Spleen (tissue), 11 donors: ENCODE measurements around the gene CSNK1D. TPM values are rescaled to one million over a fixed set of nuclear protein-coding genes. Genes with fewer than 3 reads are reported as not detected.

Experiments used
- DNase-seq: peaks from one replicate; pipeline ENCODE4 v3.0.0-alpha.2; 2020
- H3K27ac ChIP-seq, 8 donors: fragments of 200-600 bp; sonication (generic) in 7 of 8; 1 replicate in 4 of 8; 2 replicates in 4 of 8; pipeline versions ENCODE4 v1.5.0 to v1.8.0; 2016 to 2021; ENCODE audit warnings: inconsistent platforms in 4 of 8, mild to moderate bottlenecking in 4 of 8, moderate library complexity in 1 of 8
- H3K27me3 ChIP-seq, 7 donors: fragments of 200-600 bp; sonication (generic) in 6 of 7; replicated peaks in 1 of 7; 1 replicate in 4 of 7; 2 replicates in 3 of 7; pipeline versions ENCODE4 v1.5.0 to v1.8.0; 2016 to 2021; ENCODE audit warnings: inconsistent platforms in 3 of 7, mild to moderate bottlenecking in 1 of 7
- H3K36me3 ChIP-seq, 6 donors: fragments of 200-600 bp; sonication (generic) in 5 of 6; 1 replicate in 4 of 6; 2 replicates in 2 of 6; pipeline versions ENCODE4 v1.5.0 to v1.8.0; 2016 to 2021; ENCODE audit warnings: inconsistent platforms in 2 of 6
- H3K4me1 ChIP-seq, 6 donors: fragments of 200-600 bp; sonication (generic) in 5 of 6; 1 replicate in 3 of 6; 2 replicates in 3 of 6; pipeline versions ENCODE4 v1.5.0 to v1.8.0; 2016 to 2021; ENCODE audit warnings: inconsistent platforms in 3 of 6
- H3K4me3 ChIP-seq, 8 donors: fragments of 200-600 bp; sonication (generic) in 7 of 8; 1 replicate in 4 of 8; 2 replicates in 4 of 8; pipeline versions ENCODE4 v1.5.0 to v1.8.0; 2016 to 2021; ENCODE audit warnings: inconsistent platforms in 4 of 8, mild to moderate bottlenecking in 4 of 8, moderate library complexity in 2 of 8
- H3K9me3 ChIP-seq, 8 donors: fragments of 200-600 bp; sonication (generic) in 7 of 8; 1 replicate in 4 of 8; 2 replicates in 4 of 8; pipeline versions ENCODE4 v1.5.0 to v1.8.0; 2016 to 2021; ENCODE audit warnings: inconsistent platforms in 4 of 8
- POLR2A ChIP-seq, 3 donors: fragments of 450-650 bp; IDR thresholded peaks; one replicate each; pipeline ENCODE4 v1.5.1; 2017; ENCODE audit warnings: antibody characterized with exemption in 3 of 3, mild to moderate bottlenecking in 1 of 3
- POLR2AphosphoS5 ChIP-seq, 3 donors: sonication (generic); formaldehyde crosslinking; IDR thresholded peaks; one replicate each; pipeline ENCODE4 v1.5.1; 2017; ENCODE audit warnings: antibody characterized with exemption in 3 of 3
- WGBS, 5 donors: extraction: QIAGEN DNeasy Blood & Tissue Kit in 3 of 5; methylation state at CpG; one replicate each; pipeline versions ENCODE4 v1.1.5 to v1.1.7; 2013 to 2018; 5-methylcytosine and 5-hydroxymethylcytosine counted together
- intact Hi-C: fragments of 100-400 bp; cut with DNase I; formaldehyde crosslinking; loops from one replicate; pipeline ENCODE4 v1.15.0; 2023; ENCODE audit warnings: low total_unique reads
- polyA plus RNA-seq, 3 donors: library from polyadenylated mRNA; stranded (reverse); fragments of 200-250 nt; gene quantifications; one replicate each; pipeline ENCODE4 v1.2.1, GENCODE V29; 2013
- total RNA-seq, 7 donors: library from RNA; depleted of rRNA in 3 of 7; stranded (reverse); fragments of >200 nt in 3 of 7; fragmentation: NEBNext Ultra II Directional in 4 of 7; extraction: Animal tissue kit (Norgen Biotek cat#: 25700) in 4 of 7; gene quantifications; one replicate each; pipeline versions ENCODE4 v1.1.0 to v1.2.1, GENCODE V29; 2016 to 2021
- TF ChIP-seq, protein P1 (sequence below), 11 experiments: fragments of 200-600 bp in 7 of 11; fragments of 450-650 bp in 4 of 11; sonication (generic) in 4 of 11; IDR thresholded peaks in 8 of 11; conservative IDR thresholded peaks in 3 of 11; 1 replicate in 7 of 11; 2 replicates in 4 of 11; pipeline versions ENCODE4 v1.4.0 to v1.8.0; 2016 to 2021; ENCODE audit warnings: antibody characterized with exemption in 11 of 11, inconsistent platforms in 4 of 11, mild to moderate bottlenecking in 1 of 11
- donor health status: healthy with polysubstance abuse.
- donor health status: DM: no; HTN: no; CAD: no; lungs with moderate emphysema.
- donor health status: DM: no; HTN: no; CAD: no.
- donor health status: Bipolar disorder and iron deficiency.
- donor health status: healthy.
- donor health status: DM: no; HTN: no; CAD: no.
- donor health status: DM: yes; HTN: yes; CAD: no.

Gene CSNK1D
- total and polyA plus RNA-seq, 10 donors = 46.5 to 216 (median 119) TPM

GRCh38 chr17:82301300-82301915 is 27.9 kb upstream of the CSNK1D start:
- peaks cover 23 to 99% (median 77%) of the 10 kb centered on the region in 6 donors for H3K4me1 ChIP-seq
- H3K27ac ChIP-seq = peak overlapping the region in 5 of 8 donors; percentile 38 to 100 (median 96)
- DNase-seq = no peak
- TF ChIP-seq POLR2A (IDR thresholded peaks at IDR 0.05) (no peak), POLR2AphosphoS5 (IDR thresholded peaks at IDR 0.05) (no peak)
- TF ChIP-seq, protein P1, sequence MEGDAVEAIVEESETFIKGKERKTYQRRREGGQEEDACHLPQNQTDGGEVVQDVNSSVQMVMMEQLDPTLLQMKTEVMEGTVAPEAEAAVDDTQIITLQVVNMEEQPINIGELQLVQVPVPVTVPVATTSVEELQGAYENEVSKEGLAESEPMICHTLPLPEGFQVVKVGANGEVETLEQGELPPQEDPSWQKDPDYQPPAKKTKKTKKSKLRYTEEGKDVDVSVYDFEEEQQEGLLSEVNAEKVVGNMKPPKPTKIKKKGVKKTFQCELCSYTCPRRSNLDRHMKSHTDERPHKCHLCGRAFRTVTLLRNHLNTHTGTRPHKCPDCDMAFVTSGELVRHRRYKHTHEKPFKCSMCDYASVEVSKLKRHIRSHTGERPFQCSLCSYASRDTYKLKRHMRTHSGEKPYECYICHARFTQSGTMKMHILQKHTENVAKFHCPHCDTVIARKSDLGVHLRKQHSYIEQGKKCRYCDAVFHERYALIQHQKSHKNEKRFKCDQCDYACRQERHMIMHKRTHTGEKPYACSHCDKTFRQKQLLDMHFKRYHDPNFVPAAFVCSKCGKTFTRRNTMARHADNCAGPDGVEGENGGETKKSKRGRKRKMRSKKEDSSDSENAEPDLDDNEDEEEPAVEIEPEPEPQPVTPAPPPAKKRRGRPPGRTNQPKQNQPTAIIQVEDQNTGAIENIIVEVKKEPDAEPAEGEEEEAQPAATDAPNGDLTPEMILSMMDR (IDR thresholded peaks at IDR 0.05 in 8 of 11, conservative IDR thresholded peaks at IDR 0.05 in 3 of 11) = no peak
- H3K4me3 ChIP-seq = peak overlapping the region in 1 of 8 donors; percentile 4
- H3K9me3 ChIP-seq = no peaks in the 10 kb centered on the region
- intact Hi-C loops = no loop called here
- H3K27me3 ChIP-seq = peaks cover 0 to 28% (median 7%) of the 10 kb centered on the region in 7 donors
- 82 to 90% (median 89%) methylated on average over 9 to 12 of the region's 12 CpGs for WGBS, 5 donors
- H3K36me3 ChIP-seq = no peaks in the 10 kb centered on the region

GRCh38 chr17:82300707-82301270 is 27.3 kb upstream of the CSNK1D start:
- H3K27me3 ChIP-seq = peaks cover 0 to 28% (median 7%) of the 10 kb centered on the region in 7 donors

DNA sequence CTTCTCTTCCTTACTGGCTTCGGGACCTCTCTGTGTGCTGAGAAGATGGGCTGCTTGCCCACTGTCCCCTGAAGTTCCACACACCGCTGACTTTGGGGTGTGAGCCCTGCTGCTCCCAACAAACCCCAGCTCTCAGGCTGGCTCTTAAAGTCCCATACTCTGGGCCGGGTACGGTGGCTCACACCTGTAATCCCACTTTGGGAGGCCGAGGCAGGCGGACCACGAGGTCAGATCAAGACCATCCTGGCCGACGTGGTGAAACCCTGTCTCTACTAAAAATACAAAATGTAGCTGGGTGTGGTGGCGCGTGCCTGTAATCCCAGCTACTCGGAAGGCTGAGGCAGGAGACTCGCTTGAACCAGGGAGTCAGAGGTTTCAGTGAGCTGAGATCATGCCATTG is 26.7 kb upstream of the CSNK1D start:
- TF ChIP-seq, protein P1 (IDR thresholded peaks at IDR 0.05 in 8 of 11, conservative IDR thresholded peaks at IDR 0.05 in 3 of 11) = no peak
- no peak for TF ChIP-seq POLR2A (IDR thresholded peaks at IDR 0.05)
- TF ChIP-seq POLR2AphosphoS5 (IDR thresholded peaks at IDR 0.05) = no peak
- Histone ChIP-seq H3K9me3 (no peaks in the 10 kb centered on the region), H3K4me3 (no peak overlapping the region), H3K36me3 (no peaks in the 10 kb centered on the region), H3K4me1 (peaks cover 23 to 100% (median 80%) of the 10 kb centered on the region in 6 donors), H3K27ac (peak overlapping the region in 3 of 8 donors; percentile 96 to 100 (median 97)), H3K27me3 (peaks cover 0 to 28% (median 7%) of the 10 kb centered on the region in 7 donors)
- WGBS, 5 donors = 90 to 99% (median 93%) methylated on average over 13 of the region's 13 CpGs
- intact Hi-C loops = no loop called here
- DNase-seq = peak; percentile 68

More at GRCh38 chr17:82300707-82301270, 27.3 kb upstream of the CSNK1D start:
- Histone ChIP-seq H3K36me3 (no peaks in the 10 kb centered on the region), H3K4me3 (peak overlapping the region in 1 of 8 donors; percentile 4), H3K9me3 (no peaks in the 10 kb centered on the region), H3K4me1 (peaks cover 23 to 100% (median 80%) of the 10 kb centered on the region in 6 donors), H3K27ac (peak overlapping the region in 5 of 8 donors; percentile 38 to 100 (median 96))
- WGBS, 5 donors = 15 to 31% (median 28%) methylated on average over 15 to 21 of the region's 21 CpGs
- intact Hi-C loops = no loop called here
- TF ChIP-seq POLR2AphosphoS5 (IDR thresholded peaks at IDR 0.05) = peak; percentile 70 to 87 (median 70)
- TF ChIP-seq POLR2A (IDR thresholded peaks at IDR 0.05) = no peak
- TF ChIP-seq, protein P1 (IDR thresholded peaks at IDR 0.05 in 8 of 11, conservative IDR thresholded peaks at IDR 0.05 in 3 of 11) = peak; percentile 67 to 92 (median 88)
- peak; percentile 96 for DNase-seq

DNA sequence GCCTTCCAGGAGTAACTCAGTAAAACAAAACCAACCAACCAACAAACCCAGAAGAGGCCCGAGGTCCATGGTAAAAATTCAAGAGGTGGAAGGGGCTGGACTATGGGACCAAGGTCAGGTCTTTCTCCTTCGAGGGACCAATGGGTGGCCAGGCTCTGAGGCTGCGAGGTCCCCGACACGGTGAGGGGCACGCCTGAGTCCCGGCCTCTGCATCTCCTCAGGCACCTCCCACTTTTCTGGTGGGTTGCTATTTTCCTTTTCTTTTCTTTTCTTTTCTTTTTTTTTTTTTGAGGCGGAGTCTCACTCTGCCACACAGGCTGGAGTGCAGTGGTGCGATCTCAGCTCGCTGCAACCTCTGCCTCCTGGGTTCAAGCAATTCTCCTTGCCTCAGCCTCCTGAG is 26.0 kb upstream of the CSNK1D start:
- no peak for DNase-seq
- Histone ChIP-seq H3K36me3 (no peaks in the 10 kb centered on the region), H3K27ac (peak overlapping the region in 6 of 8 donors; percentile 96 to 100 (median 98)), H3K4me3 (peak overlapping the region in 1 of 8 donors; percentile 70), H3K27me3 (peaks cover 0 to 28% (median 7%) of the 10 kb centered on the region in 7 donors), H3K4me1 (peaks cover 23 to 100% (median 83%) of the 10 kb centered on the region in 6 donors), H3K9me3 (no peaks in the 10 kb centered on the region)
- intact Hi-C loops = no loop called here
- 74 to 87% (median 85%) methylated on average over 10 of the region's 10 CpGs for WGBS, 5 donors
- no peak for TF ChIP-seq POLR2AphosphoS5 (IDR thresholded peaks at IDR 0.05)
- TF ChIP-seq, protein P1 (IDR thresholded peaks at IDR 0.05 in 8 of 11, conservative IDR thresholded peaks at IDR 0.05 in 3 of 11) = no peak
